Measurements from ENCODE around the gene NSUN6.

GRCh38 chr10:18505456-18506118, 145.8 kb downstream of the NSUN6 start:
- TF ChIP-seq CTCF (conservative IDR thresholded peaks at IDR 0.05; ENCODE audit: low read depth in 2 of 2): no peak
- no peak for TF ChIP-seq POLR2AphosphoS5 (IDR thresholded peaks at IDR 0.05; ENCODE audit: low read depth)
